CD4-positive, alpha-beta T cell treated with Interleukin-1 beta for 1 hour (primary cell): ENCODE data around the gene SLC13A5.
A peak's percentile ranks its signal among the peaks of the same experiment; 100 is the strongest.
"Not testable (repeated sequence)": the region's sequence is repeated elsewhere in the genome, so short reads cannot be mapped to it uniquely, and the experiment has no call there.

Experiments used
- DNase-seq, 2 donors: peaks; one replicate each; pipeline ENCODE4 v3.0.0-alpha.2; 2020 to 2022

The SLC13A5 gene

GRCh38 chr17:6710317-6710716, 2.9 kb downstream of the SLC13A5 start:
- no peak for DNase-seq

- no peak for DNase-seq
These were observed 4.7 kb downstream of the SLC13A5 start for GRCh38 chr17:6708357-6708961.

GRCh38 chr17:6706996-6707395, 6.2 kb downstream of the SLC13A5 start:
- DNase-seq = no peak

GRCh38 chr17:6706499-6706898, 6.7 kb downstream of the SLC13A5 start:
- no peak for DNase-seq

GRCh38 chr17:6704470-6705052, 8.6 kb downstream of the SLC13A5 start:
- DNase-seq = no peak

- no peak for DNase-seq
These were observed 9.4 kb downstream of the SLC13A5 start for GRCh38 chr17:6703751-6704150.

- DNase-seq = no peak
These were observed 10.5 kb downstream of the SLC13A5 start for GRCh38 chr17:6702567-6703215.

- DNase-seq = peak in 1 of 2 donors; percentile 15
These were observed 11.4 kb downstream of the SLC13A5 start for GRCh38 chr17:6701719-6702118.

GRCh38 chr17:6700948-6701307, 12.2 kb downstream of the SLC13A5 start:
- DNase-seq = no peak

GRCh38 chr17:6699997-6700947, 12.9 kb downstream of the SLC13A5 start:
- no peak for DNase-seq

- DNase-seq = no peak
These were observed 15.2 kb downstream of the SLC13A5 start for GRCh38 chr17:6698004-6698403.

GRCh38 chr17:6696906-6697305, 16.3 kb downstream of the SLC13A5 start:
- DNase-seq = no peak

GRCh38 chr17:6695565-6695964, 17.6 kb downstream of the SLC13A5 start:
- no peak for DNase-seq

- DNase-seq = no peak
These were observed 18.1 kb downstream of the SLC13A5 start for GRCh38 chr17:6695051-6695450.

- DNase-seq = not testable (repeated sequence)
These were observed 21.2 kb downstream of the SLC13A5 start for GRCh38 chr17:6691958-6692357.

GRCh38 chr17:6691546-6691945, 21.6 kb downstream of the SLC13A5 start:
- no peak for DNase-seq

- no peak for DNase-seq
These were observed 22.5 kb downstream of the SLC13A5 start for GRCh38 chr17:6690641-6691040.

- no peak for DNase-seq
These were observed 24.2 kb downstream of the SLC13A5 start for GRCh38 chr17:6688944-6689343.

GRCh38 chr17:6686026-6686425, 27.1 kb downstream of the SLC13A5 start:
- no peak for DNase-seq

GRCh38 chr17:6684881-6685767, 28.0 kb downstream of the SLC13A5 start:
- DNase-seq = no peak

- DNase-seq = no peak
These were observed 28.7 kb downstream of the SLC13A5 start for GRCh38 chr17:6684460-6684783.

- DNase-seq = no peak
These were observed 29.3 kb downstream of the SLC13A5 start for GRCh38 chr17:6683730-6684459.
